ENCODE data around the gene CSGALNACT2. TPM values are rescaled to one million over a fixed set of nuclear protein-coding genes. Genes with fewer than 3 reads are reported as not detected.

The CSGALNACT2 gene
- total RNA-seq, 1 donor from 2014 or later = 10.4 TPM

GRCh38 chr10:43196981-43197833, 59.0 kb downstream of the CSGALNACT2 start:
- no peak overlapping the region for H3K4me3 ChIP-seq (ENCODE audit: low read depth, low read length)
- TF ChIP-seq CTCF (conservative IDR thresholded peaks at IDR 0.05; ENCODE audit: low read depth, low read length) = no peak
- no peak for DNase-seq (ENCODE audit: low read depth)

GRCh38 chr10:43197834-43198681, 59.8 kb downstream of the CSGALNACT2 start:
- DNase-seq (ENCODE audit: low read depth) = no peak
- no peak overlapping the region for H3K4me3 ChIP-seq (ENCODE audit: low read depth, low read length)
- TF ChIP-seq CTCF (conservative IDR thresholded peaks at IDR 0.05; ENCODE audit: low read depth, low read length) = peak; percentile 56

- no peak overlapping the region for H3K4me3 ChIP-seq (ENCODE audit: low read depth, low read length)
- TF ChIP-seq CTCF (conservative IDR thresholded peaks at IDR 0.05; ENCODE audit: low read depth, low read length) = no peak
- no peak for DNase-seq (ENCODE audit: low read depth)
These were observed 60.4 kb downstream of the CSGALNACT2 start for GRCh38 chr10:43198682-43199005.

- TF ChIP-seq CTCF (conservative IDR thresholded peaks at IDR 0.05; ENCODE audit: low read depth, low read length) = no peak
- DNase-seq (ENCODE audit: low read depth) = no peak
- H3K4me3 ChIP-seq (ENCODE audit: low read depth, low read length) = no peak overlapping the region
These were observed 60.9 kb downstream of the CSGALNACT2 start for GRCh38 chr10:43199088-43199683.

- DNase-seq (ENCODE audit: low read depth) = no peak
- no peak overlapping the region for H3K4me3 ChIP-seq (ENCODE audit: low read depth, low read length)
- no peak for TF ChIP-seq CTCF (conservative IDR thresholded peaks at IDR 0.05; ENCODE audit: low read depth, low read length)
These were observed 61.7 kb downstream of the CSGALNACT2 start for GRCh38 chr10:43199684-43200537.

Measured in epithelial cell of proximal tubule (primary cell).